ENCODE results near the gene BTNL2. TPM values are rescaled to one million over a fixed set of nuclear protein-coding genes. Genes with fewer than 3 reads are reported as not detected.

BTNL2 gene
- total RNA-seq, 1 donor from 2014 or later = not detected

DNA sequence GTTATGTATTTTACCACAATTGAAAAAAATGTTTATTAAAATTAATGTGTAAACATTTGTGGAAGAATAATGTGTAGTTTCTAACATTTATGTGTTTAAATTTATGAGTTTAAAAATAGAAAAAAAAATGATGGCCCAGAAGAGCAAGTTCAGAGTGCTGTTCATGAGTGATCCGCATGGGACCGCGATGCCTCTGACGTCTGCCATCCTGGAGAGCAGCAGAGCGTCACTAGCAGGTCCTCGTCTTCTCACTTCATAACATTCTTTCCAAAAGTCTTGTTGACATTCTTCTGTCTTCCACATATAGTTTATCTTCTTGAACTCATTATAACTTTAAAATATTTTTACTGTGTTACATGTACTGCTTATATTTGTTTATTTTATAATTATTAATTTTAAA is 15.5 kb downstream of the BTNL2 start:
- Mint-ChIP-seq H3K27me3 (ENCODE audit: low read depth) (peaks cover 2% of the 10 kb centered on the region), H3K4me1 (peaks cover 13% of the 10 kb centered on the region), H3K9me3 (no peaks in the 10 kb centered on the region), H3K27ac (no peak overlapping the region), H3K36me3 (peaks cover 7% of the 10 kb centered on the region), H3K4me3 (no peak overlapping the region)
- TF ChIP-seq, protein P1, sequence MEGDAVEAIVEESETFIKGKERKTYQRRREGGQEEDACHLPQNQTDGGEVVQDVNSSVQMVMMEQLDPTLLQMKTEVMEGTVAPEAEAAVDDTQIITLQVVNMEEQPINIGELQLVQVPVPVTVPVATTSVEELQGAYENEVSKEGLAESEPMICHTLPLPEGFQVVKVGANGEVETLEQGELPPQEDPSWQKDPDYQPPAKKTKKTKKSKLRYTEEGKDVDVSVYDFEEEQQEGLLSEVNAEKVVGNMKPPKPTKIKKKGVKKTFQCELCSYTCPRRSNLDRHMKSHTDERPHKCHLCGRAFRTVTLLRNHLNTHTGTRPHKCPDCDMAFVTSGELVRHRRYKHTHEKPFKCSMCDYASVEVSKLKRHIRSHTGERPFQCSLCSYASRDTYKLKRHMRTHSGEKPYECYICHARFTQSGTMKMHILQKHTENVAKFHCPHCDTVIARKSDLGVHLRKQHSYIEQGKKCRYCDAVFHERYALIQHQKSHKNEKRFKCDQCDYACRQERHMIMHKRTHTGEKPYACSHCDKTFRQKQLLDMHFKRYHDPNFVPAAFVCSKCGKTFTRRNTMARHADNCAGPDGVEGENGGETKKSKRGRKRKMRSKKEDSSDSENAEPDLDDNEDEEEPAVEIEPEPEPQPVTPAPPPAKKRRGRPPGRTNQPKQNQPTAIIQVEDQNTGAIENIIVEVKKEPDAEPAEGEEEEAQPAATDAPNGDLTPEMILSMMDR (IDR thresholded peaks at IDR 0.05; ENCODE audit: unreplicated experiment) = no peak
- DNase-seq (ENCODE audit: low spot score in 2 of 2, unreplicated experiment in 2 of 2) = no peak

DNA sequence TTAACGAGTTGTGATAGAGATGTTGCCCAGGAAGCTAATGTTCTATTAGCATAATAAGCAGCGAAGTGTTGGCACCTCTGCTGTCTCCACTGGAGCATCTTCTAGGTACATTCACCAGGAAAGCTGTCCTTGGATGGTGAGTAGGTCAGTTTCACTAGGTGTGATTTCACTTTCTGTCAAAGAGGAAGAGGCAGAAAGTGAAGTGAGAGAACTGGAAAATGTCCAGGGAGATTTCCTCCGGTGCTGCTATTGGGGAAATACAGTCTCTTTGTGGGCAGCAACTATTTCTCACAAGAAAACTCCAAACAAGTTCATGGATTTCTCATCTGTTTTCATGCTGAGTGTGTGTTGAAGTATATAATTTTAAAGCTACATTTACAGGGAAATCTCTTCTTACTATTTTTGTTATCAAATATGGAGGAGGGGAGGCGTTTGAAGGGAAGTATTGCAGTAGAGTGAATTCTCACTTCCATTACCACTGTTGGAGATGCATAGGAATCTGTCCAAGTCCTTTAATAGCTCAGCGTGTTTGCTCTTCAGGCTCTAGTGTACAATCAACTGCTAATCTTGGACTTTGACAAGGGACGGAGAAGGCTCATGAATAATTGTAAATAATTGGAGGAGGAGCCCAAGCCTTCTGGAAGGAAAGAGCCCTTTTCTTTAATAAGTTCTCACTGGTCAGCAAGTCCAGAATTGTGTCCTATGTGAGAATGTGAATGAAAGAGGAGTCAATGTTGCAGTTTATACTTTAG is 19.2 kb downstream of the BTNL2 start:
- TF ChIP-seq, protein P1 (IDR thresholded peaks at IDR 0.05; ENCODE audit: unreplicated experiment) = no peak
- no peak overlapping the region for H3K4me3 Mint-ChIP-seq
- peaks cover 2% of the 10 kb centered on the region for H3K27me3 Mint-ChIP-seq (ENCODE audit: low read depth)
- no peaks in the 10 kb centered on the region for H3K9me3 Mint-ChIP-seq
- DNase-seq (ENCODE audit: low spot score in 2 of 2, unreplicated experiment in 2 of 2) = no peak
- H3K36me3 Mint-ChIP-seq = peaks cover 7% of the 10 kb centered on the region
- peaks cover 4% of the 10 kb centered on the region for H3K4me1 Mint-ChIP-seq
- no peak overlapping the region for H3K27ac Mint-ChIP-seq

DNA sequence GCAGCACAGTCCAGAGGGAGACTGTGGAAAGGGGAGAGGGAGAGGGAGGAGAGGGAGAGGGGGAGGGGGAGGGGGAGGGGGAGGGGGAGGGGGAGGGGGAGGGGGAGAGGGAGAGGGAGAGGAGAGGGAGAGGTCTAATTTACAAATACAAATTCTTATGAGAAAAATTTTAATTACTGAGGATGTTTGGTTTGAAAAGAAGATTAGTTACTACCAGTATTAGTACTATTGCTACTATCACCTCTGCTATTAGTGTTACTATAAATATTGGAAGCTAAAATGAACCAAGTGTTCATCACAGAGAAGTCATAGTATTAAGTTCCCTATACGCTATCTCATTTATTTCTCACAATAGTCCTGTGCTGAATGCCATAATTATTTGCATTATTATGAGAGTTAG is 20.9 kb downstream of the BTNL2 start:
- peaks cover 4% of the 10 kb centered on the region for H3K4me1 Mint-ChIP-seq
- H3K27ac Mint-ChIP-seq = no peak overlapping the region
- TF ChIP-seq, protein P1 (IDR thresholded peaks at IDR 0.05; ENCODE audit: unreplicated experiment) = no peak
- no peak for DNase-seq (ENCODE audit: low spot score in 2 of 2, unreplicated experiment in 2 of 2)
- no peak overlapping the region for H3K4me3 Mint-ChIP-seq
- H3K9me3 Mint-ChIP-seq = no peaks in the 10 kb centered on the region
- peaks cover 5% of the 10 kb centered on the region for H3K36me3 Mint-ChIP-seq
- H3K27me3 Mint-ChIP-seq (ENCODE audit: low read depth) = peaks cover 2% of the 10 kb centered on the region

DNA sequence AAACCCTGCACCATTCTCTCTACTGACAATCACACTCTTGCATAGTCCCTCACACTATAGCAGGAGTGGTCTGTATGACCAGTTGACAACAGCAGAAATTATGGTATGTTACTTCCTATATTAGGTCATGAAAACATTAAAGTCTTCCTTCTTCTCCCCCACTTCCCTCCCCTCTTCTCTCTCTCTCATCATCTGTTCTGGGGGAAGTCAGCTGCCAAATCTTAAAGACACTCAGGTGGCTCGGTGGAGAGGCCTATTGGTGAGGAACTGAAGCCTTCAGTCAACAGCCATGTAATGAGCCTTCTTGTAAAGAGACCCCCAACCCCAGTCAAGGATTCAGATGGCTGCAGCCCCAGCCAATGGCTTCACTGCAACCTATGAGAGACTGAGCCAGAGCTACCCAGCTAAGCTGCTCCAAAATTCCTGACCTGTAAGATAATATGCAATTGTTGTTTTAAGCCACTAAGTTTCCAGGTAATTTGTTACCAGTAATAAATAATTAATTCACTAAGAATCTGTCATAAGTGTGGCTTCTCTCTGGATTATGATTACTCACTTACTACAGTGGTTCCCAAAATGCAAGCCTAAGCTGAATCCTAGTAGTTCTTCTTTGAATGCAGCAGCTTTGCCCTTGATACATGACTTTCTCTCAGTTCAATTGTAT is 24.1 kb downstream of the BTNL2 start:
- Mint-ChIP-seq H3K4me3 (no peak overlapping the region), H3K4me1 (peaks cover 2% of the 10 kb centered on the region), H3K36me3 (peaks cover 5% of the 10 kb centered on the region), H3K27ac (no peak overlapping the region), H3K9me3 (no peaks in the 10 kb centered on the region), H3K27me3 (ENCODE audit: low read depth) (no peaks in the 10 kb centered on the region)
- DNase-seq (ENCODE audit: low spot score in 2 of 2, unreplicated experiment in 2 of 2) = no peak
- TF ChIP-seq, protein P1 (IDR thresholded peaks at IDR 0.05; ENCODE audit: unreplicated experiment) = no peak

DNA sequence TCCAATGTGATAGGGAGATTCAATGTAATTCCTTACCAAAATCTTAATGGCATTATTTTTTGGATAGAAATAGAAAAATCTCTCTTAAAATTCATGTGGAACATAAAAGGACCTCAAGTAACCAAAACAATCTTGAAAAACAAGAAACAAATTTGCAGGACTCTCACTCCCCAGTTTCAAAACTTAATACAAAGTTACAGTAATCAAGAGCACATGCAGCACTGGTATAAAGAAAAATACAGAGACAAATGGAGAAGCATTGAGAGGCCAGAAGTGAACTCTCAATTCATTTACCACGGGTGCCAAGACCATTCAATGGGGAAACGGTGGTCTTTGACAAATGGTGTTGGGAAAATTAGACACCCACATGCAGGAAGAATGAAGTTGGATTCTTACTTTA is 27.4 kb downstream of the BTNL2 start:
- H3K4me3 Mint-ChIP-seq = no peak overlapping the region
- no peak overlapping the region for H3K27ac Mint-ChIP-seq
- no peaks in the 10 kb centered on the region for H3K4me1 Mint-ChIP-seq
- TF ChIP-seq, protein P1 (IDR thresholded peaks at IDR 0.05; ENCODE audit: unreplicated experiment) = no peak
- no peaks in the 10 kb centered on the region for H3K27me3 Mint-ChIP-seq (ENCODE audit: low read depth)
- peaks cover 5% of the 10 kb centered on the region for H3K36me3 Mint-ChIP-seq
- no peaks in the 10 kb centered on the region for H3K9me3 Mint-ChIP-seq
- no peak for DNase-seq (ENCODE audit: low spot score in 2 of 2, unreplicated experiment in 2 of 2)

All from mesothelial cell of epicardium (in vitro differentiated cells).